AG09309 (cell line): ENCODE results near the gene CCDC57.

Source experiments
- DNase-seq: peaks from one replicate; pipeline ENCODE4 v3.0.0-alpha.2; 2010; ENCODE audit warnings: low read depth
- H3K4me3 ChIP-seq: 2 replicates; pipeline ENCODE4 v1.5.1; 2011; ENCODE audit warnings: mild to moderate bottlenecking, low read depth, low read length, moderate library complexity; ENCODE audit not compliant: control insufficient read depth
- TF ChIP-seq, protein P1 (sequence below): IDR thresholded peaks from 2 replicates; pipeline ENCODE4 v1.5.1; 2011; ENCODE audit warnings: mild to moderate bottlenecking, low read depth, low read length, inconsistent platforms; ENCODE audit not compliant: insufficient read depth, control insufficient read depth; ENCODE audit errors: missing control alignments

Gene CCDC57

DNA sequence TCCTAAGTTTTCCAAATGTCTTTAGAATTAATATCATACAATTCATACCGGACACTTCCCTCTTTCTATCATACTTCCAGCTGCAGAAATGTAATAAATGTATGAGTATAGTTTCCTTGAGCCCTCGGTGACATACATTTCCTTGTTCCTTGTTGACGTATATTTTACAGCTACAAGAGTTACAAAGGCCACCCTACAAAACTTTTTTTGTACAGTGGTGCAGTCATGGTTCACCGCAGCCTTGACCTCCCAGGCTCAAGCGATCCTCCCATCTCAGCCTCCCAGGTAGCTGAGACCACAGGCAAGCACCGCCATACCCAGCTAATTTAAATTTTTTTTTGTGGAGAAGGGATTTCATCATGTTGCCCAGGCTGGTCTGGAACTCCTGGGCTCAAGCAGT lies 139.8 kb downstream of the CCDC57 start:
- no peak for DNase-seq
- TF ChIP-seq, protein P1, sequence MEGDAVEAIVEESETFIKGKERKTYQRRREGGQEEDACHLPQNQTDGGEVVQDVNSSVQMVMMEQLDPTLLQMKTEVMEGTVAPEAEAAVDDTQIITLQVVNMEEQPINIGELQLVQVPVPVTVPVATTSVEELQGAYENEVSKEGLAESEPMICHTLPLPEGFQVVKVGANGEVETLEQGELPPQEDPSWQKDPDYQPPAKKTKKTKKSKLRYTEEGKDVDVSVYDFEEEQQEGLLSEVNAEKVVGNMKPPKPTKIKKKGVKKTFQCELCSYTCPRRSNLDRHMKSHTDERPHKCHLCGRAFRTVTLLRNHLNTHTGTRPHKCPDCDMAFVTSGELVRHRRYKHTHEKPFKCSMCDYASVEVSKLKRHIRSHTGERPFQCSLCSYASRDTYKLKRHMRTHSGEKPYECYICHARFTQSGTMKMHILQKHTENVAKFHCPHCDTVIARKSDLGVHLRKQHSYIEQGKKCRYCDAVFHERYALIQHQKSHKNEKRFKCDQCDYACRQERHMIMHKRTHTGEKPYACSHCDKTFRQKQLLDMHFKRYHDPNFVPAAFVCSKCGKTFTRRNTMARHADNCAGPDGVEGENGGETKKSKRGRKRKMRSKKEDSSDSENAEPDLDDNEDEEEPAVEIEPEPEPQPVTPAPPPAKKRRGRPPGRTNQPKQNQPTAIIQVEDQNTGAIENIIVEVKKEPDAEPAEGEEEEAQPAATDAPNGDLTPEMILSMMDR, result no peak
- H3K4me3 ChIP-seq, result no peak overlapping the region

DNA sequence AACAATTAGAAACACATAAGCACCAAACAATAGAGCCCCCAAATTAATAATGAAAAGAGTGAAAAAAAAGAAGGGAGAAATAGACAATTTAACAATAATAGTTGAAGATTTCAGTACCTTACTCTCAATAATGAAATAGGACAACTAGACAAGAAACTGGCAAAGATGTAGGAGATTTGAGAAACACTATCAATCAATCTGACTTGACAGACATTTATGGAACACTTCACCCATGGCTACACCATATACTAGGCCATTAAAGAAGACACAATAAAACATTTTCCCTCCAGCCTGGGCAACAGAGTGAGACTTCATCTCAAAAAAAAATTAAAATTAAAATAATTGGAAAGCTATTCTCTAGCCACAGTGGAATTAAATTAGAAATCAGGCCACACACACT lies 142.0 kb downstream of the CCDC57 start:
- DNase-seq, result no peak
- TF ChIP-seq, protein P1, result no peak
- no peak overlapping the region for H3K4me3 ChIP-seq

DNA sequence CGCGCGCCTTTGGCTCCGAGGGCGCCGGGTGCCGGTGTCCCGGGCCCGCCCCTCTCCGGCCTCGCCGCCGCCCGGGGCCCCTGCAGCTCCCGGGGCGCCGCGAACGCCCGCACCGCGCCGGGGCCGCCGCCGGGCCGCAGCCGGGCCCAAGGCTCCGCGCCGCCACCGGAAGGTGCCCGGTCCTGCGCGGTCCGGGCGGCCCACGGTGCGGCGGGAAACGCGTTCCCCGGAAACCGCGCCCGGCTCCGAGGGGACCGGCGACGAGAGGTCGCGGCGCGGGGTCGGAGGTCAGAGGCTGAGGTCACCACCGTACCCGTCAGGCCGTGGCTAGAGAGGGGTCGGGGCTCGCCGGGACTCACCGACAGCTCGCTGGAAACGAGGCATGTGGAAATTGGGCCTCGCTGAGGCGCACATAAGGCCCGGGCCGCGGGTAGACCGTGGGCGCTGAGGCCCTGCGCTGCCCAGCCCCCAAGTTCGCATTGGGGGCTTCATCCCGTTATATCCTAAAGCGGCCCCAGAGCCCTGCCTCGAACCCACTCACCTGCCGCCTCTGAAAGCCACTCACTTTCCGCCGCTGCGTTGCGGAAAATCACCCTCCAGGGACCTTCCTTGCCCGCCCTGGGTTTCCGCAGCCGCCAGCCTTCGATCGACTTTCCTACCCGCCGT lies 146.9 kb downstream of the CCDC57 start, which contains the start of gene DUS1L:
Gene DUS1L, minus strand, starts transcription at position 167 of the 666 bp plus-strand sequence. CDS start 745 bp downstream, outside the sequence.
- H3K4me3 ChIP-seq, result peak within 1 kb of the TSS; percentile 84
- TF ChIP-seq, protein P1, result no peak
- DNase-seq, result no peak

DNA sequence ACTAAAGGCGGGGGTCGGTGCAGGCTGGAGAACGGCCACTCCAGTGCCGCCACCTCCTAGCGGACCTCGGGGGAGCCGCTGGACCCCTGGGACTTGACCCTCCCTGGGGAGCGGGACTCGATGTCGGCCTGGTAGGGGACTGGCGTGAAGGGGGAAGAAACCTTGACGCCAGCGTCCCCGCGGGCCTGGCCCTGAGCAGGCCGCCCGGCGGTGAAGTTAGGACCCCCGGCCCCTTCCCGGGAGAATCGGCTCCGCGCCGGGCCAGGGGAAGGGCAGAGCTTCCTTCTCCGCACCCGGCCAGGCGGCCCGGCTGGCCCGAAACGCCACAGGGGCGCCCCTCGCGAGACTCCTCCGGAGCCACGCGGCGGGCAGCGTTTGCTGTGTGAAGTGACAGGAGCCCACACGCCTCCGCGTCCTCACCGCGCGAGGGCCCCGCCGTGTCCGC lies 147.4 kb downstream of the CCDC57 start:
- peak overlapping the region; percentile 84 for H3K4me3 ChIP-seq
- TF ChIP-seq, protein P1, result no peak
- no peak for DNase-seq

DNA sequence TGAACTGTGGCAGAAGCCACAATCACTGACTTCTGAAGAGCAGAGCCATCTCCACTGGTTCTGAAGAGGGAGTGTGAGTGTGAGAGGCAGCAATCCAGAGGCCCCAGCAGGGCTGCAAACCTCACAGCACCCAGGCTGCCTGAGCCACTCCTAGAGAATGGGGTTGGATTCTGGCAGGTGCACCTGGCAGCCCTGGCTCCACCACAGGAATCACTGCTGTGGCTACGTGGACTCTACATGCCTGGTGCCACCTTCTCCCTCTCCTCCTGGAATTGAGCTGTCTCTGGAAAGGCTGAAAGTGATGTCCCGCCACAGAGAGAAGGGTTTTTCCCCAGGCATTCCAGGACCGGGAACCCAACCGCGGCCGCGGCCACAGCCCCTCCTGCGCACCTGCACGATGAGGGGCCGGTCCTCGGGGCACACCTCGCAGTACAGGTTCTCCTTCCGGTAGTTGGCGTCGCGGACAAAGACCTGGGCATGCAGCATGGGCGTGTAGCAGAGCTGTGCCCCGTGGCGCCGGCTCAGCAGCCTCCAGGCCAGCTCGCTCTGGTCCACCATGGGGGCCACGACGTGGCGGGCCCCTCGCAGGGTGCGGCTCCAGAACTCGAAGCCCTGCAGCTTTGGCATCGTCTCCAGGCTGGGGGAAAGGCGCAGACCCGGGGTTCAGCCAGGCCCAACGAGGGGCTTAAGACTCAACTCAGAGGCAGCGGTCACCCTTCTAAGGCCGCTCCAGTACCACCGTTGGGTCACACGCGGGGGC lies 148.0 kb downstream of the CCDC57 start:
- no peak for DNase-seq
- peak overlapping the region; percentile 84 for H3K4me3 ChIP-seq
- TF ChIP-seq, protein P1, result no peak

DNA sequence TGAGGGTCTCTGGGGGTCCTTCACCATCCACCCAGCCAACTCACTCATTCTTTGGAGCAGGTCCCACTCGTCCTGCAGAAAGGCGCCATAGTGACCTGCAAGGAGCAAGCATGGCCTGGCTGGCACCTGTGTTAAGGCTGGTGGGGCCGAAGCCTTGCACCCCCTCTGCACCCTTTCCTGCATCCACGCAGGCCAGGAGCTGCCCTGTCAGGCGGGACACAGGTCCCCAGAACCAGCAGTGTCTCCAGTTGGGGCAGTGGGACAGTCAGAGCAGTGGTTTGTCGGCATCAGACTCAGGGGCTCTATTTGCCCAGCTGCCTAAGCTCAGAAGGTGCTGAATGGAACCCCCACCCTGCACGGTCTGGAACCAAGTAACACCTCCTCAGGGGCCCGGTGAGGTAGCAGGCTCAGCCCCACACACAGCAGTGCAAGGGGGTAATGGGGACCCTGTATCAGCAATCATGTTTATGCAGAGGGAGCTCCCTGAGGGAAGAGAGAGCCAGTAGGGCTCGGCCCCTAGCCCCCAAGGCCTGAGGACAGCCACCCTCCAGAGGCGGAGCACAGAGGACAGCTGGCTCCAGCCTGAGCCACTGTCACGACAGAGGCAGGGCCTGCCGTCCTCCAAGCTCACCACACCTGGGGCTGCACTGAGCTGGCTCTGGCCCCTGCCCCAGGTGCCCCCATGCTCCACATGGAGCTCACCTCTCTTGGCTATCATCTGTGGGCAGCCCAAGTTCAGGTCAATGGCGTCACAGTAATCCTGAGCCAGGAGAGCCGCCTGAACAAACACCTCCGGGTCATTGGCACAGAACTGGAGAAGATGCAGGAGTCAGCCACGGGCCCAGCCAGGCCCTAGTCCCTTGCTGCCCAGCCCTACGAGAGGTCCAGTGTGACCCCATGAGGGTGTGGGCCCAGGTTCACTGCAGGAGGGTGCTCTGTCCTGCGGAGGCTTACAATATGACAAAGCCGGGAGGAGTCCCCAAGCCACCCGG lies 148.9 kb downstream of the CCDC57 start:
- no peak for DNase-seq
- H3K4me3 ChIP-seq, result no peak overlapping the region; the same call in 1 of the 2 replicates
- TF ChIP-seq, protein P1, result no peak
